ENCODE data around the gene LCN15. TPM values are rescaled to one million over a fixed set of nuclear protein-coding genes. Genes with fewer than 3 reads are reported as not detected.

Gene LCN15
- total and polyA plus RNA-seq, 10 of the 15 experiments (the other 5 are each of a cell fraction or from before 2014, with no cell fraction given), result 0.37 to 0.50 TPM; not detected in 8

DNA sequence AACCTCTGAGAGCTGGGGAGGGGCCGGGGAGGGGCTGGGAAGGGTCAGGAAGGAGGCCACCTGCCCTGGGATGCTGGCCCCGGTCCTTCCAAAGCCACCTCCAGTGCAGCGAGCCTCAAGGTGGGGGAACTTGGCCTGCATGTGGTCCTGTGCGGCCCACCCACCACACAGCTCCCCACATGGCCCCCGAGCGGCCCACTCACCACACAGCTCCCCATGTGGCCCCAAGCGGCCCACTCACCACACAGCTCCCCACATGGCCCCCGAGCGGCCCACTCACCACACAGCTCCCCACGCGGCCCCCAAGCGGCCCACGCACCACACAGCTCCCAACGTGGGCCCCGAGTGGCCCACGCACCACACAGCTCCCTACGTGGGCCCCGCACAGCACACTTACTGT lies 19.5 kb downstream of the LCN15 start:
- in situ Hi-C loops (cut with MboI) (no loop called here), intact Hi-C loops (cut with micrococcal nuclease; ENCODE audit: unreplicated experiment) (no loop called here)
- Histone ChIP-seq H3K4me1 (ENCODE audit: control insufficient read depth, insufficient read depth, low read length) (peaks cover 15% of the 10 kb centered on the region), H3K9ac (ENCODE audit: control insufficient read depth, insufficient read depth, low read length) (no peak overlapping the region), H3K27me3 (replicated peaks in 1 of 2; ENCODE audit: control insufficient read depth in 2 of 2, insufficient read depth in 2 of 2, low read length in 1 of 2) (peaks cover 0 to 8% of the 10 kb centered on the region in 2 experiments; a peak in 3 of 4 replicates), H3K36me3 (ENCODE audit: control insufficient read depth in 2 of 2, insufficient read depth in 2 of 2, low read length in 1 of 2) (no peaks in the 10 kb centered on the region), H3K4me3 (no peak overlapping the region), H3K4me2 (ENCODE audit: control insufficient read depth, insufficient read depth) (no peak overlapping the region), H3K9me3 (replicated peaks; ENCODE audit: control insufficient read depth, insufficient read depth, low read length) (no peaks in the 10 kb centered on the region), H4K20me1 (ENCODE audit: control insufficient read depth, insufficient read depth) (no peaks in the 10 kb centered on the region), H3K27ac (ENCODE audit: control insufficient read depth, insufficient read depth) (no peak overlapping the region), H2AFZ (ENCODE audit: control insufficient read depth, low read depth, low read length) (no peak overlapping the region), H3K79me2 (ENCODE audit: control insufficient read depth, insufficient read depth, low read length) (no peaks in the 10 kb centered on the region)
- no peak for FAIRE-seq
- RAD21 ChIA-PET (ENCODE audit: unreplicated experiment), result interaction anchor here (1.0 kb wide), 1 partner anchor 16 kb away, joined by 3 read pairs; no protein-coding TSS in a partner anchor
- WGBS (ENCODE audit: insufficient coverage, insufficient replicate concordance, low lambda C conversion rate, missing lambda C conversion rate), result 22% methylated on average over 17 of the region's 18 CpGs
- ATAC-seq, result no peak
- SMC1A ChIA-PET (ENCODE audit: uncharacterized antibody, unreplicated experiment), result no interaction called here
- no TSS peak for BruUV-seq (replicated peaks)
- CTCF ChIA-PET, result interaction anchor here (0.5 kb wide), 1 partner anchor 256 kb away, joined by 3 read pairs; no protein-coding TSS in a partner anchor
- POLR2A ChIA-PET, result no interaction called here
- DNase-seq (ENCODE audit: low read depth, low spot score), result no peak
- TF ChIP-seq BMI1 (IDR thresholded peaks at IDR 0.05; ENCODE audit: borderline replicate concordance) (no peak), SUPT20H (IDR thresholded peaks at IDR 0.05; ENCODE audit: borderline replicate concordance, control insufficient read depth, low read depth, low read length) (no peak), POLR2A (IDR thresholded peaks at IDR 0.05; ENCODE audit: low read depth, low read length) (no peak), SIN3A (IDR thresholded peaks at IDR 0.05; ENCODE audit: low read depth, low read length) (no peak), CEBPB (IDR thresholded peaks at IDR 0.05; ENCODE audit: borderline replicate concordance in 1 of 2, low read depth in 2 of 2, low read length in 2 of 2) (no peak), MYC (IDR thresholded peaks at IDR 0.05; ENCODE audit: insufficient read depth, insufficient read length, insufficient replicate concordance, low read length, severe bottlenecking) (no peak), RCOR1 (conservative IDR thresholded peaks at IDR 0.05; ENCODE audit: low read depth, low read length) (no peak), TBL1XR1 (IDR thresholded peaks at IDR 0.05; ENCODE audit: low read depth, low read length) (no peak), ZBTB33 (IDR thresholded peaks at IDR 0.05) (no peak), REST (IDR thresholded peaks at IDR 0.05; ENCODE audit: low read depth, low read length) (no peak), TCF3 (IDR thresholded peaks at IDR 0.05; ENCODE audit: borderline replicate concordance, insufficient read depth, low read depth, low read length) (no peak), ZNF592 (IDR thresholded peaks at IDR 0.05) (no peak), ZNF274 (IDR thresholded peaks at IDR 0.05; ENCODE audit: insufficient read depth, insufficient read length) (no peak)
- TF ChIP-seq, protein P1, sequence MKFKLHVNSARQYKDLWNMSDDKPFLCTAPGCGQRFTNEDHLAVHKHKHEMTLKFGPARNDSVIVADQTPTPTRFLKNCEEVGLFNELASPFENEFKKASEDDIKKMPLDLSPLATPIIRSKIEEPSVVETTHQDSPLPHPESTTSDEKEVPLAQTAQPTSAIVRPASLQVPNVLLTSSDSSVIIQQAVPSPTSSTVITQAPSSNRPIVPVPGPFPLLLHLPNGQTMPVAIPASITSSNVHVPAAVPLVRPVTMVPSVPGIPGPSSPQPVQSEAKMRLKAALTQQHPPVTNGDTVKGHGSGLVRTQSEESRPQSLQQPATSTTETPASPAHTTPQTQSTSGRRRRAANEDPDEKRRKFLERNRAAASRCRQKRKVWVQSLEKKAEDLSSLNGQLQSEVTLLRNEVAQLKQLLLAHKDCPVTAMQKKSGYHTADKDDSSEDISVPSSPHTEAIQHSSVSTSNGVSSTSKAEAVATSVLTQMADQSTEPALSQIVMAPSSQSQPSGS (IDR thresholded peaks at IDR 0.05; ENCODE audit: low read length), result no peak
